Measurements from ENCODE around the gene TMEM50B.

TMEM50B gene

DNA sequence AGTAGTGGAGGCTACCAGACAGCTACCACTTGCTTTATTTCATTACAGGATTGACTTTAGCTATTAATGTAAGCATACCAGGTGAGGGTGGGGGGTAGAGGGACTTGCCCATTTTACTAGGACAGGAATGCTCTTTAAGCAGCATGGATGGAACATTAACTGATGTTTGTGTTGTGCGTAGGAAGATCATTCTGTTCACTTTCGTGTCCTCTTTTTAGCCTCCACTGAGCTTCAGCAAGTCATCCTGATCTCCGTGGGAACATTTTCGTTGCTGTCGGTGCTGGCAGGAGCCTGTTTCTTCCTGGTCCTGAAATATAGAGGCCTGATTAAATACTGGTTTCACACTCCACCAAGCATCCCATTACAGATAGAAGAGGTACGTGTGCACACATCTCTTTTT is 47.3 kb downstream of the TMEM50B start:
- DNase-seq (ENCODE audit: insufficient read length, low spot score): no peak
- FAIRE-seq: no peak
- TF ChIP-seq, protein P1, sequence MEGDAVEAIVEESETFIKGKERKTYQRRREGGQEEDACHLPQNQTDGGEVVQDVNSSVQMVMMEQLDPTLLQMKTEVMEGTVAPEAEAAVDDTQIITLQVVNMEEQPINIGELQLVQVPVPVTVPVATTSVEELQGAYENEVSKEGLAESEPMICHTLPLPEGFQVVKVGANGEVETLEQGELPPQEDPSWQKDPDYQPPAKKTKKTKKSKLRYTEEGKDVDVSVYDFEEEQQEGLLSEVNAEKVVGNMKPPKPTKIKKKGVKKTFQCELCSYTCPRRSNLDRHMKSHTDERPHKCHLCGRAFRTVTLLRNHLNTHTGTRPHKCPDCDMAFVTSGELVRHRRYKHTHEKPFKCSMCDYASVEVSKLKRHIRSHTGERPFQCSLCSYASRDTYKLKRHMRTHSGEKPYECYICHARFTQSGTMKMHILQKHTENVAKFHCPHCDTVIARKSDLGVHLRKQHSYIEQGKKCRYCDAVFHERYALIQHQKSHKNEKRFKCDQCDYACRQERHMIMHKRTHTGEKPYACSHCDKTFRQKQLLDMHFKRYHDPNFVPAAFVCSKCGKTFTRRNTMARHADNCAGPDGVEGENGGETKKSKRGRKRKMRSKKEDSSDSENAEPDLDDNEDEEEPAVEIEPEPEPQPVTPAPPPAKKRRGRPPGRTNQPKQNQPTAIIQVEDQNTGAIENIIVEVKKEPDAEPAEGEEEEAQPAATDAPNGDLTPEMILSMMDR (IDR thresholded peaks at IDR 0.05; ENCODE audit: insufficient read depth, missing control alignments): no peak

DNA sequence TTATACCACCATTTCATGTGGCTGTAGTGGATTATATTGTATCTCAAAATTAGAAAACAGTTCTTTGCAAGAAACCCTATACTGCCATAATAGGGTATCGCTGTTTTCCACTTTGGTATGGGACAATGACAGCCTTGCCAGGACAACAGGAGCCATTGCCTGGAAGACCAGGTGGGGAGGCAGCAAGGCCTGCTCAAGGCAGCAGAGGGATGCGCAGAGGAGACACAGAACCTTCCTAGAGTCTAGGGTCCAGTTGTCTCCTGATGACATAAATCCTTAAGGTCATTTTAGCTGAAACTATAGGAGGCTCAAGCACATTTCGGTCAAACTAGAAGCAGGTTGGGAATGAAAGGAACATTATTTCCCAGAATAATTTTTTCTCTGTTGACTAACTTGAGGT is 48.9 kb downstream of the TMEM50B start:
- DNase-seq (ENCODE audit: insufficient read length, low spot score): no peak
- FAIRE-seq: no peak
- TF ChIP-seq, protein P1 (IDR thresholded peaks at IDR 0.05; ENCODE audit: insufficient read depth, missing control alignments): no peak

DNA sequence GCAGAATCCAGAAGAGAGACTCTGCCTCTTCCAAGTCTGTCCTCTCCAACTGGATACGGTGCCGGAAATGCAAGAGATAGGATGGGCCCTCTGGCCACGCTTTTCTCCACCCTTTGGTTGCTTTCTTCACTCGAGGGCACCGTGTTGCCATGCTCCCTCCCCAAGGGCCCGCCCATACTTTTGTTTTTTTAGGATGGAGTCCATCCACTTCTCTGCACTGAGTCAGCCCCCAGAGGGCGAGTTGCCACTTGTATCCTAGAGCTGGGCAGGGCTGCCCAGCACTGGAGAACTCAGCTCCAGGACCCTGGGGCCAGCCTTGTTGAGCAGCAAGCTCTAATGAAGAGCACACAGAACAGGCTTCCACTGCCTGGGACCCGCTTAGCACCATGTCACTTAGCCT is 51.1 kb downstream of the TMEM50B start:
- no peak for DNase-seq (ENCODE audit: insufficient read length, low spot score)
- FAIRE-seq: no peak

DNA sequence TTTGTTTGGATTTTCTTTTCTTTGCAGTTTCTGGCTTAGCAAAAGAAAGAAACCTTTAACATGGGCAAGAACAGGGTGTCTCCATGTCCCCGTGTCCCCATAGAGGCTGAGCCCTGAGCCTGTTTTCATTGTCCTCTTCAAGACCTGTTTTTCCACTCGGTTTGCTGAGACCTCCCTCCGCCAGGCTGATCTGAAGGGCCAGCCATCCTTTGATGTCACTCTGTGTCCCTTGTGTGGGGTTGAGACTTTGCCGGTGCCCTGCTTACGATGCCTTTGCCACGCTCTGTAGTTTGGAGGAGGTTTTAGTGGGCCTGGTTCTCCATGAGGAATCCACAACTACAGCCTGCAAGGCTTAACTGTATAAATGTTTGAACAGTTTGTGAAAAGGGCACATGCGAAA is 52.7 kb downstream of the TMEM50B start:
- DNase-seq (ENCODE audit: insufficient read length, low spot score): no peak
- TF ChIP-seq, protein P1 (IDR thresholded peaks at IDR 0.05; ENCODE audit: insufficient read depth, missing control alignments): no peak
- FAIRE-seq: no peak

More for the DNA sequence above, 51.1 kb downstream of the TMEM50B start:
- TF ChIP-seq, protein P1 (IDR thresholded peaks at IDR 0.05; ENCODE audit: insufficient read depth, missing control alignments): no peak

DNA sequence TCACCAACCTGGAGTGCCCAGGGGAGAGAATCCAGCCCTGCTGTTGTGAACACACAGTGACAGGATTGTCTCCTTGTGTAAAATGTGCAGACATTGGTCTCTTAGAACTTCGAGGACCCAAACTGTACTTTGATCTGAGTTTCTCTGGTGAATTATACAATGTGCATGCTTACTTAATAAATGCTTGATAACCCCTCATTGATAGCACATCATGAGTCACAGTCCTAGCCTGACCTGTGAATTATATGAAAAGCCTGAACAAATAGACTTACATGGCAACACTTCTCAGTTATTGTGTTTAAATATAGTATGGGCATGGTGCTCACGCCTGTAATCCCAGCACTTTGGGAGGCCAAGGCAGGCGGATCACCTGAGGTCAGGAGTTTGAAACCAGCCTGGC is 53.9 kb downstream of the TMEM50B start:
- TF ChIP-seq, protein P1 (IDR thresholded peaks at IDR 0.05; ENCODE audit: insufficient read depth, missing control alignments): no peak
- DNase-seq (ENCODE audit: insufficient read length, low spot score) (no peak), FAIRE-seq (no peak)

DNA sequence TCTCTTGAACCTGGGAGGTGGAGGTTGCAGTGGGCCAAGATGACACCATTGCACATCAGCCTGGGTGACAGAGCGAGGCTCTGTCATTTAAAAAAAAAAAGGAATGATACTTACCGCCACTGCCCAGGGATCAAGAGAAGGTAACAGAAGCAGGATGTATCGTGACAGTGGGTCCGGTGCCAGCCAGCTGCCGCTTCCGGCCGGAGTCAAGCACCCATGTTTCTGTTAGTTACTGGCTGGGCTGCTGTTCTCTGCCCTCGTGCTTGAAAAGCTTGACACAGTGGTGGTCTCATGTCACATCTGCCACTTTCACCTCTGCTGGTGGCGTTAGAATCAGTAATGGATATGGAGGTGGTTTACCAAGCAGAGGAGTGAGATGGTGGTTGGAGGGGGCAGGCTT is 55.6 kb downstream of the TMEM50B start:
- DNase-seq (ENCODE audit: insufficient read length, low spot score) (no peak), FAIRE-seq (no peak)
- TF ChIP-seq, protein P1 (IDR thresholded peaks at IDR 0.05; ENCODE audit: insufficient read depth, missing control alignments): no peak

DNA sequence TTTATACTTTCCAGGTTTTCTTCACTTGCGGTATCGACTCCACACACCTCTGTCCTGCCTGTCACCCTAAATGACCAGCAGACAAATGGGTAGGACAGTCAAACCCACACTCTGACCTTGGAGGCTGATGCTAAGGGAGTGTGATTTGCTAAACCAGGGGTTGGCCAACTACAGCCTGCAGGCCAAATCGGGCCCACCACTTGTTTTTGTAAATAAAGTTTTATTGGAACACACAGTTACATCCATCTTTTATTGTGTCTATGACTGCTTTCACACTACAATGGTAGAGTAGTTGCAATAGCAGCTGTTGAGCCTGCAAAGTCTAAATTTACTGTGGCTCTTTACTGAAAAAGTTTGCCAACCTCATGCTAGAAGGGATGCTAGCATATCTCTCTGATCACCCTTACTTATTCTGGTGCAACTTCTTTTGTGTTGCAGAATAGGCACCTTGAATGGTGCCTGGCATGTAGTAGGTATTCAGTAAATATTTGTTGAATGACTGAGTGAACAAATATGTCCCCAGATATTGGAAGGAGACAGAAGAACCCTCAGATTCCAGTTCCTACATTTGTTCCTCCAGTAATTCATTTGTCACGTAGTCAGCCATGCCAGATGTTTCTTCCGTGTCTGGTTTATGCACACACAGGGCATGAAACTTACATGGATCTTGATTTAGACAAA is 57.9 kb downstream of the TMEM50B start:
- DNase-seq (ENCODE audit: insufficient read length, low spot score): no peak
- TF ChIP-seq, protein P1 (IDR thresholded peaks at IDR 0.05; ENCODE audit: insufficient read depth, missing control alignments): no peak
- FAIRE-seq: no peak

Data from D721Med (cell line).